ENCODE data around the gene KMT2C.

DNA sequence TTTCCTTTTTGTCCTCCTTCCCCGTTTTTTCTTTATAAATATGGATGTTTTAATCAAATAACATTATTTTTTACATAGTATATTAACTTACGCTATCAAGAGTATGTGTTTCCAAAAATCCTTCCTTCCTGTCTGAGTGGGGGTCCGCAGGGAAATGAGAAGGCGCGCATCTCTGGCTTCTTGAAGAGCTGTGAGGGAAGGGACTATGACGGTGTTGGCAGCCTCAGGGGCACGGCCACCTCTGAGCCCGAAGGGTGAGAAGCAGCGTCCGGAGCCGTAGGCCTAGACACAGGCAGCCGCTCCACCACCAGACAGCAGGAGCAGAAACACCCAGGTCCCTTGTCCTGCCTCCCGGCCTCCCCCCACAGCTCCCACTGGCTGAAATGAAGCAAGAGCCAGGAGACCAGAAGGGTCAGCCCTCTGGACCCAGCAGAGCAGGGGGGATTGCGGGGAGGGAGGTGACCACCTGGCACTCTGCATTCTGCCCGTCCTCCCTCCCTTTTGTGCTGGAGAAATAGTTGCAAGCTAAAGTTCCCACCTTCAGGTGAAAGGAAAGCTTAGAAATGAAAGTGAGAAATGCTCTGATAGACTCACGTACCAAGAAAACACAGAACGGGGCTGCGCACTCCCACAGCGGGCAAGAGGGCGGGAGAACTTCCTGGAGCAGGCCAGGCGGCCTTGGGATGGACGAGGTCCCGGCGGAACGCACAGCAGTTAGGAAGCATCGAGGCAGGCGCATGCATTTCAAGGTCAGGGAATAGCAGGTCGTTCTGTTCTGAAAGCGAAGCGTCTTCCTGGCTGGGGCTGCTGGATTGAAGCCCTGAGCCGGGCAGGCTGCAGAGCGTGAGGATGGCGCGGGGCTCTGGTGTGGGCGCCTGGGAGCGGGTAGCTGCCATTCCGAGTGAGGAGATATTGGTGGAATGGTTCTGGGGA is 304.9 kb downstream of the KMT2C start:
- TF ChIP-seq CTCF (IDR thresholded peaks at IDR 0.05 in 4 of 5, conservative IDR thresholded peaks at IDR 0.05 in 1 of 5) (no peak), POLR2A (IDR thresholded peaks at IDR 0.05) (no peak)

All from gastrocnemius medialis (tissue), 4 donors.